ENCODE measurements around the gene EEA1. TPM values are rescaled to one million over a fixed set of nuclear protein-coding genes. Genes with fewer than 3 reads are reported as not detected.

EEA1 gene
- total RNA-seq, 1 donor from 2014 or later: 12.0 TPM

GRCh38 chr12:92877904-92878303 is 51.2 kb downstream of the EEA1 start:
- no peak overlapping the region for H3K27ac Mint-ChIP-seq (ENCODE audit: unreplicated experiment)

GRCh38 chr12:92876496-92876895 is 52.6 kb downstream of the EEA1 start:
- no peak overlapping the region for H3K4me3 Mint-ChIP-seq (ENCODE audit: unreplicated experiment)
- peaks cover 8% of the 10 kb centered on the region for H3K9me3 Mint-ChIP-seq (ENCODE audit: unreplicated experiment)
- no peaks in the 10 kb centered on the region for H3K27me3 Mint-ChIP-seq (ENCODE audit: unreplicated experiment)
- DNase-seq: no peak
- peaks cover 14% of the 10 kb centered on the region for H3K36me3 Mint-ChIP-seq (ENCODE audit: unreplicated experiment)
- no peak overlapping the region for H3K27ac Mint-ChIP-seq (ENCODE audit: unreplicated experiment)
- no peaks in the 10 kb centered on the region for H3K4me1 Mint-ChIP-seq (ENCODE audit: low read depth, unreplicated experiment)
- TF ChIP-seq CTCF (IDR thresholded peaks at IDR 0.05; ENCODE audit: partially characterized antibody, unreplicated experiment): no peak

More at GRCh38 chr12:92877904-92878303, 51.2 kb downstream of the EEA1 start:
- no peak for DNase-seq
- peaks cover 14% of the 10 kb centered on the region for H3K36me3 Mint-ChIP-seq (ENCODE audit: unreplicated experiment)
- H3K27me3 Mint-ChIP-seq (ENCODE audit: unreplicated experiment): no peaks in the 10 kb centered on the region
- no peak for TF ChIP-seq CTCF (IDR thresholded peaks at IDR 0.05; ENCODE audit: partially characterized antibody, unreplicated experiment)
- no peak overlapping the region for H3K4me3 Mint-ChIP-seq (ENCODE audit: unreplicated experiment)
- peaks cover 8% of the 10 kb centered on the region for H3K9me3 Mint-ChIP-seq (ENCODE audit: unreplicated experiment)
- no peaks in the 10 kb centered on the region for H3K4me1 Mint-ChIP-seq (ENCODE audit: low read depth, unreplicated experiment)

GRCh38 chr12:92871116-92871515 is 58.0 kb downstream of the EEA1 start:
- no peak for DNase-seq

GRCh38 chr12:92866418-92866817 is 62.7 kb downstream of the EEA1 start:
- no peak overlapping the region for H3K4me3 Mint-ChIP-seq (ENCODE audit: unreplicated experiment)

More at GRCh38 chr12:92871116-92871515, 58.0 kb downstream of the EEA1 start:
- H3K36me3 Mint-ChIP-seq (ENCODE audit: unreplicated experiment): no peaks in the 10 kb centered on the region
- H3K4me1 Mint-ChIP-seq (ENCODE audit: low read depth, unreplicated experiment): no peaks in the 10 kb centered on the region
- no peaks in the 10 kb centered on the region for H3K27me3 Mint-ChIP-seq (ENCODE audit: unreplicated experiment)
- no peaks in the 10 kb centered on the region for H3K9me3 Mint-ChIP-seq (ENCODE audit: unreplicated experiment)
- H3K4me3 Mint-ChIP-seq (ENCODE audit: unreplicated experiment): no peak overlapping the region
- no peak for TF ChIP-seq CTCF (IDR thresholded peaks at IDR 0.05; ENCODE audit: partially characterized antibody, unreplicated experiment)
- H3K27ac Mint-ChIP-seq (ENCODE audit: unreplicated experiment): no peak overlapping the region

GRCh38 chr12:92863251-92863650 is 65.8 kb downstream of the EEA1 start:
- no peak for DNase-seq
- no peak overlapping the region for H3K27ac Mint-ChIP-seq (ENCODE audit: unreplicated experiment)
- H3K9me3 Mint-ChIP-seq (ENCODE audit: unreplicated experiment): no peaks in the 10 kb centered on the region
- H3K27me3 Mint-ChIP-seq (ENCODE audit: unreplicated experiment): peaks cover 2% of the 10 kb centered on the region
- TF ChIP-seq CTCF (IDR thresholded peaks at IDR 0.05; ENCODE audit: partially characterized antibody, unreplicated experiment): no peak
- H3K4me1 Mint-ChIP-seq (ENCODE audit: low read depth, unreplicated experiment): no peaks in the 10 kb centered on the region
- H3K4me3 Mint-ChIP-seq (ENCODE audit: unreplicated experiment): no peak overlapping the region
- H3K36me3 Mint-ChIP-seq (ENCODE audit: unreplicated experiment): no peaks in the 10 kb centered on the region

More at GRCh38 chr12:92866418-92866817, 62.7 kb downstream of the EEA1 start:
- TF ChIP-seq CTCF (IDR thresholded peaks at IDR 0.05; ENCODE audit: partially characterized antibody, unreplicated experiment): no peak
- no peaks in the 10 kb centered on the region for H3K9me3 Mint-ChIP-seq (ENCODE audit: unreplicated experiment)
- no peaks in the 10 kb centered on the region for H3K36me3 Mint-ChIP-seq (ENCODE audit: unreplicated experiment)
- peaks cover 2% of the 10 kb centered on the region for H3K27me3 Mint-ChIP-seq (ENCODE audit: unreplicated experiment)
- H3K4me1 Mint-ChIP-seq (ENCODE audit: low read depth, unreplicated experiment): no peaks in the 10 kb centered on the region
- no peak overlapping the region for H3K27ac Mint-ChIP-seq (ENCODE audit: unreplicated experiment)
- DNase-seq: no peak
